OCI-M2 (cell line): ENCODE measurements around the gene ANKIB1.

Experiments
- DNase-seq: peaks from one replicate; lab custom pipeline; 2025; ENCODE audit not compliant: unreplicated experiment; lab: John Stamatoyannopoulos, UW

The ANKIB1 gene

GRCh38 chr7:92260248-92260781 is 14.5 kb downstream of the ANKIB1 start:
- no peak for DNase-seq

- no peak for DNase-seq
Observed at GRCh38 chr7:92266415-92267241, 20.9 kb downstream of the ANKIB1 start.

DNA sequence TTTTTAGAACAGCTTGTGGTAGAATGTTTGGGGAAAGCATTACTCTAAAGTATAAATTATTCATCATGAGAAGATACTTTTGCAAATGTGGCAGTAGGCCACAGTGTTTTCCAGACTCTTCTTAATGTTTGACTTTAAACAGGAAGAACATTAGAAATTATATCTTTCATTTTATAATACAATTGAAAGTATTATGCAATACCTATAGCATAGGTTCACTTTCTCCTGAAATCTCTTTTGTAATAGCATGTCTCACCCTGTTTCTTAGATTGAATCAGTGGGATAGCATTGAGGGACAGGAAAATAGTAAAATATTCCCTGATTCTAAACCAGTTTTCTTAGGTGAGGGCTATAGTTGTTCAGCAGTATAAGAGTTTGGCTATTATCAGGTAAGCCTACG is 23.1 kb downstream of the ANKIB1 start:
- DNase-seq = no peak

DNA sequence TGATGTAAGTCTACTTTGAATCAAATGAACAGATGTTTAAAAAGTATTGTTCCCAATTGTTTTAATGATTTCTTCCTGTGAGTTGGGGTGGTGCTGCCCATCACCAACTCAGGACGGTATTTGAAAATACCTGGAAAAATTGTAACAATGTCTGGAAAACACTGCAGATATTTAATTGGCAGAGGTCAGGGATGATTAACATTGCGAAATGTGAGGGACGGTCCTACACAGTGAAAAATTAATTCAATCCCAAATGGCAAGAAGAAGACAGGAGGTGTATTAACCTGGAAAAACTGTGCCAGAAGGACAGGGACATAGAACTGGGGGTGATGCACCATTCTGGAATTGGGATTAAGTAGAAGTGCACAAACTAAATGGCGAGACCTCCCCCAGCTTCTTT is 29.6 kb downstream of the ANKIB1 start:
- DNase-seq = no peak

DNA sequence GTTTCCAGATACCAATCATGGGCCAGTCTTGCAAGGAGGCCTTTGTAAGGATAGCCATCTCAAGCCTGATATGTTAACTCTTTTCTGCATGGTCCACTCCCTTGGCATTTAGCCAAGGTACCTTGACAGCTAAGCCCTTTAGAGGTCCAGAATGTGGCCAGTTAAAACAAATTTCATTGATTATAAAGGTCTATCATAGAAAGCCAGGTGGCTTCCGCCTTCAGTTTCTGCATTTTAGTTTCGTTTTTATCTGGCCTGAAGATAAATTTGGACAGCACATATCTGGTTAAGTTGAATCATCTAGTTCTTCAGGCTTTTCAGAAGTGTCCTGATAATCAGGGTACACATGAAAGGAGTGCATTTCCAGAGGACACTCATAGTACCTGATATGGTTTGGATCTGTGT is 30.7 kb downstream of the ANKIB1 start:
- no peak for DNase-seq

GRCh38 chr7:92279396-92280031 is 33.7 kb downstream of the ANKIB1 start:
- DNase-seq = no peak

- DNase-seq = no peak
Observed at GRCh38 chr7:92281031-92281430, 35.3 kb downstream of the ANKIB1 start.

- no peak for DNase-seq
Observed at GRCh38 chr7:92282221-92282814, 36.5 kb downstream of the ANKIB1 start.

- DNase-seq = no peak
Observed at GRCh38 chr7:92282930-92283329, 37.2 kb downstream of the ANKIB1 start.

GRCh38 chr7:92289321-92289720 is 43.5 kb downstream of the ANKIB1 start:
- no peak for DNase-seq

DNA sequence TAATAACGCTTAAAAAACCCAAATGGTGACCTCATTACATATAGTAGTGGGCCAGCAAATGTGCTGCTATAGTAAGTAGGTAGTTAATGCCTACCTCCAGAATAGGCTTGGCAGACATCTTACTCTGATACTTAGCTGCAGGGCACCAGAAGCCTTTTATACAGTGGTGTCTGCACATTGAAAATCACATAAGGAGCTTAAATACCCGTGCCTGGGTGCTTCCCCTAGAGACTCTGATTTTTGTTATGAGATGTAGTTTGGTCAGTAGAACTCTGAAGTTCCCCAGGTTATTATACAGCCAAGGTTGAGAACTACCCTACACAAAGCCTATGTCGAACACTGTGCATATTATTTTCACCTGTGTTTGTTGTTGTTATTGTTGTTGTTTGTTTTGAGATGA is 47.2 kb downstream of the ANKIB1 start:
- no peak for DNase-seq

GRCh38 chr7:92293896-92294590 is 48.3 kb downstream of the ANKIB1 start:
- no peak for DNase-seq

GRCh38 chr7:92295391-92295790 is 49.6 kb downstream of the ANKIB1 start:
- no peak for DNase-seq

GRCh38 chr7:92296235-92296634 is 50.5 kb downstream of the ANKIB1 start:
- no peak for DNase-seq

DNA sequence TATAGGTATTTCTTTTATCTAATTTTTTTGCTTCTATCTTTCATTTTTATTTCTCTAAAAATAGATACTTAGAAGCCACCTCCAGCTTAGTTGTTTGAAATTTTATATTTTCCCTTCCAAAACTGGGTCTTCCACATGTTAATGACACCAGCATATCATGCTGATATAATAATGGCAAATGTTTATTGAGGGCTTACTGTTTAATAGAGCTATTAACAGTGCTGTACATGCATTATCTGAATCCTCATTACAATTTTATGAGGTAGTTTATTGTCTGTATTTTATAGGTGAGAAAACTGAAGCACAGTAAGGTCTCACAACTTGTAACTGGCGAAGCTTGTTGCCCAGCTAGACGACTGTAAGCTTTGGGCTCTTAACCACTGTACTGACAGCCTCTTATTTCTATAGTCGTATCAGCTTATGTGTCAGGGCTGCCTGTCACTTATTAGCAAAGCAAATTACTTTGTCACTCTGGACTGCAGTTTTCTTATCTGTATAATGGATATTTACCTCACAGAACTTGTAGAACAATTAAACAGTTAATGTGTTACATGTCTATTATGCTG is 51.2 kb downstream of the ANKIB1 start:
- DNase-seq = no peak

DNA sequence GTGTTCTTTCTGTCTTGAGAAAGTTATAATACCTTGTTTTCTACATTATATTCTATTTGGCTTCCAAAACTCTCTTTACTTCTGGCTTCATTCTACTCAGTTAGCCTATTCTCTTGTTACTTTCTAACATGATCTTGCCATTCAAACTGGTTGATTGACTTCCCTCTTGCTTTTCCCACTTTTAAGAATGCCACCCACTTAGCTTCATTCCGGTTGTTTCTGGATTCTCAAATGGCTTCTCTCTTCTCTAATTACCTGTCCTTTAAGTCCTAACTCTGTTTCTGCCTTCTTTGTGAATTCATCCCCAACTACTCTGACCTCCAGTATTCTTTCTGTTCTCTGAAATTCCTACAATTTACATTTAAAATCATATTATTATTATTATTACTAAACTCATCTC is 52.0 kb downstream of the ANKIB1 start:
- DNase-seq = no peak

GRCh38 chr7:92303761-92304160 is 58.0 kb downstream of the ANKIB1 start:
- DNase-seq = no peak

DNA sequence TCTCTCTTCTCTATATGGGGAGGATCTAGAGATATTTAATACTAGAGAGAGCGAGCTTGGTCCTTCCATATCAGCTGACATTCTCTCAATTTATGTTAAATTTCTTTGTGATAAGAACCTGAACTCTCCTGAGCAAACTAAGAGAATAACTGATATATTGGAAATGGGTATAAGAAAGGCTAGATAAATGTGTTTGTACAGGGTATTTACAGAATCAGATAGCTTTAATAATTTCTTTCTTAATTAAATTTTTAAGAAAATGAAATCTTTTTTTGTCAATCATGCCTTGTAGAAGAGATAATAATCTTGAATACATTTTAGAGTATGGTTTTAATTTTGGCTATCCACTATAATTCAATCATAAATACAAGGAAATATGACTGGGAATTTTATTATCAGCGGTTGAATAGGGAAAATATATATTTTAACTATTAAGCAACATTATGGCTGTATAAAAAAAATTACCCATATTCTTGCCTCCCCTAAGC is 58.7 kb downstream of the ANKIB1 start:
- DNase-seq = no peak

GRCh38 chr7:92306153-92306552 is 60.4 kb downstream of the ANKIB1 start:
- DNase-seq = no peak

- DNase-seq = no peak
Observed at GRCh38 chr7:92313055-92313454, 67.3 kb downstream of the ANKIB1 start.

DNA sequence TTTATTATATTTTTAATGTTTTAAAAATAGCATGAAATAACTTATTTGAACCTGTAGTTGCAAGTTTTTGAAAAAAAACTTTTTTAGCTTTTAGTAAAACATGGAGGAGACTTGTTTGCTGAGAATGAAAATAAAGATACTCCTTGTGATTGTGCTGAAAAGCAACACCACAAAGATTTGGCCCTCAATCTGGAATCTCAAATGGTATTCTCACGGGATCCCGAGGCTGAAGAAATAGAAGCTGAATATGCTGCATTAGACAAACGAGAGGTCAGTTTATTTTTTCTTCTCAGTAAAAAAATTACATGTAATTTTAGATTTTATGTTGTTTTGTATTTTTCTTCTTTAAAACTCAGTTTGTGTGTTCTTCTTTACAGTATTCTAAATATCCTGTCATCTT is 73.5 kb downstream of the ANKIB1 start:
- DNase-seq = no peak
